HCT116 (cell line): ENCODE data around the gene MCF2L2. TPM values are rescaled to one million over a fixed set of nuclear protein-coding genes. Genes with fewer than 3 reads are reported as not detected.

ENCODE experiments used
- ATAC-seq: fragments of 200-7000 bp; cut with Tn5 transposase; 2 replicates; pipeline ENCODE4 v1.9.1; 2020; ENCODE audit warnings: mild to moderate bottlenecking, moderate library complexity
- BruUV-seq: library from RNA; stranded (reverse); fragments of 400-500 nt; replicated peaks from 2 replicates; lab custom pipeline; 2021; lab: Mats Ljungman, UMichigan
- CTCF ChIA-PET: fragments of 300-600 bp; sonication (Branson Sonifier 250); formaldehyde crosslinking; loops from one replicate; lab custom pipeline; 2021; ENCODE audit warnings: antibody characterized with exemption; lab: Charles Lee
- POLR2A ChIA-PET: fragments of 300-600, 350-600 bp; sonication (Branson Sonifier 250); formaldehyde crosslinking; loops from one replicate; lab custom pipeline; 2021; ENCODE audit warnings: antibody characterized with exemption; lab: Charles Lee
- RAD21 ChIA-PET, 2 experiments: fragments of 300-600 bp; sonication (Branson Sonifier 250); formaldehyde crosslinking; loops; one replicate each; lab custom pipeline; 2023; ENCODE audit warnings: low total read pairs in 2 of 2; ENCODE audit not compliant: uncharacterized antibody in 2 of 2, unreplicated experiment in 2 of 2, low non-redundant PET in 1 of 2; lab: Charles Lee
- DNase-seq: peaks from one replicate; pipeline ENCODE4 v3.0.0-alpha.2; 2010; ENCODE audit warnings: low read depth, low spot score
- H2AFZ ChIP-seq: fragments of 200-600 bp; shearing (Covaris generic), sonication (generic); 2 replicates; pipeline ENCODE4 v1.6.1; 2017; ENCODE audit warnings: low read depth, mixed run types, mixed read lengths, antibody characterized with exemption, low read length; ENCODE audit not compliant: poor library complexity, severe bottlenecking
- H3K27ac ChIP-seq: 2 replicates; pipeline ENCODE4 v1.5.1; 2012; ENCODE audit warnings: low read depth, low read length
- H3K27me3 ChIP-seq: fragments of 200-600 bp; sonication (generic); 2 replicates; pipeline ENCODE4 v1.6.1; 2016; ENCODE audit warnings: mixed run types, low read length, mixed read lengths; ENCODE audit not compliant: insufficient read depth
- H3K36me3 ChIP-seq, 2 experiments: fragments of 200-500 bp in 1 of 2; fragments of 200-600 bp in 1 of 2; sonication (Bioruptor generic) in 1 of 2; sonication (generic) in 1 of 2; 2 replicates each; pipeline versions ENCODE4 v1.5.1 to v1.6.1; 2014 to 2016; ENCODE audit warnings: low read length in 2 of 2, inconsistent platforms in 1 of 2, mixed read lengths in 1 of 2, mixed run types in 1 of 2; ENCODE audit not compliant: insufficient read depth in 2 of 2, control insufficient read depth in 1 of 2
- H3K4me1 ChIP-seq, 2 experiments: fragments of 200-600 bp in 1 of 2; sonication (generic) in 1 of 2; 2 replicates each; pipeline versions ENCODE4 v1.5.1 to v1.6.1; 2012 to 2017; ENCODE audit warnings: low read length in 2 of 2, inconsistent platforms in 1 of 2, mild to moderate bottlenecking in 1 of 2, mixed read lengths in 1 of 2, mixed run types in 1 of 2, moderate library complexity in 1 of 2; ENCODE audit not compliant: insufficient read depth in 2 of 2, control insufficient read depth in 1 of 2
- H3K4me2 ChIP-seq: fragments of 200-600 bp; sonication (generic); 2 replicates; pipeline ENCODE4 v1.6.1; 2017; ENCODE audit warnings: mixed run types, low read length, mixed read lengths
- H3K4me3 ChIP-seq, 2 experiments: fragments of 200-600 bp in 1 of 2; sonication (generic) in 1 of 2; replicated peaks in 1 of 2; 2 replicates each; pipeline ENCODE4 v1.5.1; 2011 to 2016; ENCODE audit warnings: low read length in 2 of 2, control low read depth in 1 of 2, low read depth in 1 of 2, mild to moderate bottlenecking in 1 of 2, mixed read lengths in 1 of 2, mixed run types in 1 of 2
- H3K79me2 ChIP-seq: fragments of 200-600 bp; sonication (generic); 2 replicates; pipeline ENCODE4 v1.6.1; 2017; ENCODE audit warnings: mild to moderate bottlenecking, mixed run types, low read length, moderate library complexity, mixed read lengths; ENCODE audit not compliant: insufficient read depth
- H3K9ac ChIP-seq: fragments of 200-600 bp; sonication (generic); 2 replicates; pipeline ENCODE4 v1.6.1; 2016; ENCODE audit warnings: low read length, mixed read lengths
- H3K9me2 ChIP-seq: fragments of 200-600 bp; sonication (generic), shearing (Covaris generic); 2 replicates; pipeline ENCODE4 v1.6.1; 2017; ENCODE audit warnings: mixed run types, mild to moderate bottlenecking, moderate library complexity; ENCODE audit not compliant: insufficient read depth
- H3K9me3 ChIP-seq, 2 experiments: fragments of 200-500 bp in 1 of 2; fragments of 200-600 bp in 1 of 2; sonication (Bioruptor generic) in 1 of 2; sonication (generic) in 1 of 2; 2 replicates each; pipeline ENCODE4 v1.6.1; 2014 to 2017; ENCODE audit warnings: low read length in 2 of 2, mixed read lengths in 2 of 2, inconsistent platforms in 1 of 2, low read depth in 1 of 2, mild to moderate bottlenecking in 1 of 2, mixed run types in 1 of 2, moderate library complexity in 1 of 2; ENCODE audit not compliant: control insufficient read depth in 1 of 2, insufficient read depth in 1 of 2
- H4K20me1 ChIP-seq: fragments of 200-600 bp; sonication (generic), shearing (Covaris generic); 2 replicates; pipeline ENCODE4 v1.6.1; 2017; ENCODE audit warnings: mixed run types, mild to moderate bottlenecking, moderate library complexity; ENCODE audit not compliant: insufficient read depth
- CEBPB ChIP-seq: IDR thresholded peaks from 2 replicates; pipeline ENCODE4 v1.6.1; 2012; ENCODE audit warnings: low read depth
- EGR1 ChIP-seq: IDR thresholded peaks from 2 replicates; pipeline ENCODE4 v1.6.1; 2012; ENCODE audit warnings: low read depth
- ELF1 ChIP-seq: IDR thresholded peaks from 2 replicates; pipeline ENCODE4 v1.6.1; 2012; ENCODE audit warnings: low read depth, borderline replicate concordance
- EZH2 ChIP-seq: fragments of 200-600 bp; sonication (generic); IDR thresholded peaks from 2 replicates; pipeline ENCODE4 v1.6.1; 2017; ENCODE audit warnings: antibody characterized with exemption, mixed run types
- FOSL1 ChIP-seq: IDR thresholded peaks from 2 replicates; pipeline ENCODE4 v1.6.1; 2012; ENCODE audit warnings: low read depth
- JUND ChIP-seq: IDR thresholded peaks from 2 replicates; pipeline ENCODE4 v1.6.1; 2012
- POLR2A ChIP-seq: IDR thresholded peaks from 2 replicates; pipeline ENCODE4 v1.7.0; 2011; ENCODE audit warnings: borderline replicate concordance; ENCODE audit not compliant: insufficient read depth, insufficient read length; ENCODE audit errors: extremely low read depth
- POLR2AphosphoS5 ChIP-seq: IDR thresholded peaks from 2 replicates; pipeline ENCODE4 v1.6.1; 2011; ENCODE audit warnings: mild to moderate bottlenecking, low read depth, low read length, moderate library complexity
- TCF7L2 ChIP-seq: IDR thresholded peaks from 2 replicates; pipeline ENCODE4 v1.7.0; 2011; ENCODE audit warnings: borderline replicate concordance, inconsistent platforms; ENCODE audit not compliant: insufficient read depth, insufficient read length; ENCODE audit errors: extremely low read depth
- ZFX ChIP-seq: fragments of 450-650 bp; IDR thresholded peaks from 2 replicates; pipeline ENCODE4 v1.6.1; 2017
- ZNF274 ChIP-seq: fragments of 200-500 bp; sonication (Bioruptor generic); IDR thresholded peaks from 2 replicates; pipeline ENCODE4 v1.6.1; 2014; ENCODE audit warnings: mild to moderate bottlenecking, low read depth, low read length, inconsistent platforms
- intact Hi-C: fragments of 100-400 bp; cut with micrococcal nuclease; formaldehyde crosslinking; loops from 2 replicates; pipeline ENCODE4 v1.10.0; 2022
- total RNA-seq: library from RNA; stranded (reverse); gene quantifications from one replicate; pipeline ENCODE4 v1.2.1, GENCODE V29; 2021; ENCODE audit not compliant: unreplicated experiment
- TF ChIP-seq, protein P1 (sequence below): IDR thresholded peaks from 2 replicates; pipeline ENCODE4 v1.6.1; 2011; ENCODE audit warnings: mild to moderate bottlenecking, low read length, moderate library complexity; ENCODE audit not compliant: insufficient replicate concordance; ENCODE audit errors: extremely low read depth
- TF ChIP-seq, protein P2 (sequence below), 3 experiments: fragments of 200-600 bp in 1 of 3; sonication (generic) in 1 of 3; IDR thresholded peaks in 2 of 3; conservative IDR thresholded peaks in 1 of 3; 2 replicates each; pipeline ENCODE4 v1.5.1; 2012 to 2017; ENCODE audit warnings: low read depth in 2 of 3, low read length in 2 of 3, antibody characterized with exemption in 1 of 3, borderline replicate concordance in 1 of 3, control low read depth in 1 of 3, mild to moderate bottlenecking in 1 of 3, mixed read lengths in 1 of 3, mixed run types in 1 of 3, moderate library complexity in 1 of 3; ENCODE audit not compliant: insufficient read depth in 1 of 3
- TF ChIP-seq, protein P3 (sequence below): IDR thresholded peaks from 2 replicates; pipeline ENCODE4 v1.6.1; 2012

The MCF2L2 gene
- total RNA-seq, 1 experiment from 2014 or later: 1.5 TPM

DNA sequence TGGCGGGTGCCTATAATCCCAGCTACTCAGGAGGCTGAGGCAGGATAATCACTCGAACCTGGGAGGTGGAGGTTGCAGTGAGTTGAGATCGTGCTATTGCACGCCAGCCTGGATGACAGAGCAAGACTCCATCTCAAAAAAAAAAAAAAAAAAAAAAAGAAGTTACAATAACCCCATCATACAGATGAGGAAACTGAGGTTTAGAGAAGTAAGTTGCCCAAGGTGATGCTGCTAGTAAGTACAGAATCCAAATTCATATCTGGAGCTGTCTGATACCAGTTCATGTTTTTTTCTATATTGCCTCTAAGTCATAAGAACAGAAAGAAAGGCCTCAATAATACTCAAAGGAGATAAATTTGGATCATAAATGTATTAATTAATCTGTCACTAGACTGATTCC is 40.6 kb downstream of the MCF2L2 start:
- POLR2A ChIA-PET: no interaction called here
- CTCF ChIA-PET: interaction anchor here (0.6 to 1.4 kb wide), 2 partner anchors 203 to 265 kb away, joined by 3 to 4 read pairs; no protein-coding TSS in a partner anchor
- RAD21 ChIA-PET: no interaction called here

DNA sequence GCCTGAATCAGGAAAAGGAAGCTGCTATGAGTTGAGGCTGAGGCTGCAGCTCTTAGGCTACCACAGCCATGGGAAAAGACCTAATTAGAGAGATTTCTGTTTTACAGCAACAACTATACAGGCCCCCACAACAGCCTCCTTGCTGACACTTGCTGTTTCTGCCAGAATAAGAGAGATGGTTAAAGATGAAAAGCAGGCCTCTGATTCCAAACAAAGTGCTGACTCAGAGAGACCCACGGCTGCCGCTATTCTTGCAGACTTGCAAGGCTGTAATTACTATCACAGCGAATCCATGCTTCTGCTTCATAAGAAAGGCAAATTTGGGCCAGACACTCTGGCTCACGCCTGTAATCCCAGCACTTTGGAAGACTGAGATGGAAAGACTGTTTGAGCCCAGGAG is 41.8 kb downstream of the MCF2L2 start:
- ChIA-PET CTCF (interaction anchor here (1.3 to 9.1 kb wide), 3 partner anchors 201 to 263 kb away, joined by 4 to 251 read pairs (median 21); no protein-coding TSS in a partner anchor), RAD21 (no interaction called here), POLR2A (no interaction called here)
- H3K36me3 ChIP-seq: no peaks in the 10 kb centered on the region
- no peak overlapping the region for H3K27ac ChIP-seq
- H3K4me3 ChIP-seq: no peak overlapping the region
- H2AFZ ChIP-seq: no peak overlapping the region
- no peaks in the 10 kb centered on the region for H4K20me1 ChIP-seq
- no peak overlapping the region for H3K9ac ChIP-seq
- H3K9me3 ChIP-seq: no peaks in the 10 kb centered on the region
- H3K9me2 ChIP-seq: no peaks in the 10 kb centered on the region
- H3K79me2 ChIP-seq: no peaks in the 10 kb centered on the region
- TF ChIP-seq EGR1 (no peak), ZNF274 (no peak), POLR2AphosphoS5 (no peak), ELF1 (no peak), FOSL1 (no peak), JUND (no peak), ZFX (no peak), CEBPB (no peak), EZH2 (no peak), TCF7L2 (no peak)
- TF ChIP-seq, protein P1, sequence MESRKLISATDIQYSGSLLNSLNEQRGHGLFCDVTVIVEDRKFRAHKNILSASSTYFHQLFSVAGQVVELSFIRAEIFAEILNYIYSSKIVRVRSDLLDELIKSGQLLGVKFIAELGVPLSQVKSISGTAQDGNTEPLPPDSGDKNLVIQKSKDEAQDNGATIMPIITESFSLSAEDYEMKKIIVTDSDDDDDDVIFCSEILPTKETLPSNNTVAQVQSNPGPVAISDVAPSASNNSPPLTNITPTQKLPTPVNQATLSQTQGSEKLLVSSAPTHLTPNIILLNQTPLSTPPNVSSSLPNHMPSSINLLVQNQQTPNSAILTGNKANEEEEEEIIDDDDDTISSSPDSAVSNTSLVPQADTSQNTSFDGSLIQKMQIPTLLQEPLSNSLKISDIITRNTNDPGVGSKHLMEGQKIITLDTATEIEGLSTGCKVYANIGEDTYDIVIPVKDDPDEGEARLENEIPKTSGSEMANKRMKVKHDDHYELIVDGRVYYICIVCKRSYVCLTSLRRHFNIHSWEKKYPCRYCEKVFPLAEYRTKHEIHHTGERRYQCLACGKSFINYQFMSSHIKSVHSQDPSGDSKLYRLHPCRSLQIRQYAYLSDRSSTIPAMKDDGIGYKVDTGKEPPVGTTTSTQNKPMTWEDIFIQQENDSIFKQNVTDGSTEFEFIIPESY: no peak
- TF ChIP-seq, protein P2, sequence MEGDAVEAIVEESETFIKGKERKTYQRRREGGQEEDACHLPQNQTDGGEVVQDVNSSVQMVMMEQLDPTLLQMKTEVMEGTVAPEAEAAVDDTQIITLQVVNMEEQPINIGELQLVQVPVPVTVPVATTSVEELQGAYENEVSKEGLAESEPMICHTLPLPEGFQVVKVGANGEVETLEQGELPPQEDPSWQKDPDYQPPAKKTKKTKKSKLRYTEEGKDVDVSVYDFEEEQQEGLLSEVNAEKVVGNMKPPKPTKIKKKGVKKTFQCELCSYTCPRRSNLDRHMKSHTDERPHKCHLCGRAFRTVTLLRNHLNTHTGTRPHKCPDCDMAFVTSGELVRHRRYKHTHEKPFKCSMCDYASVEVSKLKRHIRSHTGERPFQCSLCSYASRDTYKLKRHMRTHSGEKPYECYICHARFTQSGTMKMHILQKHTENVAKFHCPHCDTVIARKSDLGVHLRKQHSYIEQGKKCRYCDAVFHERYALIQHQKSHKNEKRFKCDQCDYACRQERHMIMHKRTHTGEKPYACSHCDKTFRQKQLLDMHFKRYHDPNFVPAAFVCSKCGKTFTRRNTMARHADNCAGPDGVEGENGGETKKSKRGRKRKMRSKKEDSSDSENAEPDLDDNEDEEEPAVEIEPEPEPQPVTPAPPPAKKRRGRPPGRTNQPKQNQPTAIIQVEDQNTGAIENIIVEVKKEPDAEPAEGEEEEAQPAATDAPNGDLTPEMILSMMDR (IDR thresholded peaks at IDR 0.05 in 2 of 3, conservative IDR thresholded peaks at IDR 0.05 in 1 of 3; ENCODE audit: borderline replicate concordance in 1 of 3, insufficient read depth in 1 of 3, low read depth in 2 of 3, low read length in 2 of 3): no peak
- TF ChIP-seq, protein P3, sequence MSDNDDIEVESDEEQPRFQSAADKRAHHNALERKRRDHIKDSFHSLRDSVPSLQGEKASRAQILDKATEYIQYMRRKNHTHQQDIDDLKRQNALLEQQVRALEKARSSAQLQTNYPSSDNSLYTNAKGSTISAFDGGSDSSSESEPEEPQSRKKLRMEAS: no peak
- no peak overlapping the region for H3K4me2 ChIP-seq
- DNase-seq: no peak
- no peak for ATAC-seq
- no TSS peak for BruUV-seq
- intact Hi-C loops: loop anchor here (1.0 to 10.0 kb wide), 4 partner anchors 202 to 482 kb away; no protein-coding TSS in a partner anchor
- H3K27me3 ChIP-seq: no peaks in the 10 kb centered on the region
- no peaks in the 10 kb centered on the region for H3K4me1 ChIP-seq

More for the DNA sequence above, 40.6 kb downstream of the MCF2L2 start:
- ATAC-seq: no peak
- Histone ChIP-seq H3K4me2 (no peak overlapping the region), H3K79me2 (no peaks in the 10 kb centered on the region), H3K9me2 (no peaks in the 10 kb centered on the region), H3K4me1 (no peaks in the 10 kb centered on the region), H3K36me3 (no peaks in the 10 kb centered on the region), H4K20me1 (no peaks in the 10 kb centered on the region), H3K27me3 (no peaks in the 10 kb centered on the region), H3K4me3 (no peak overlapping the region), H2AFZ (no peak overlapping the region), H3K27ac (no peak overlapping the region), H3K9me3 (no peaks in the 10 kb centered on the region), H3K9ac (no peak overlapping the region)
- intact Hi-C loops: loop anchor here (10.0 kb wide), 1 partner anchor 483 kb away; no protein-coding TSS in a partner anchor
- no peak for DNase-seq
- TF ChIP-seq POLR2A: no peak
- no TSS peak for BruUV-seq
